Measurements from ENCODE around the gene SH3BP5. TPM values are rescaled to one million over a fixed set of nuclear protein-coding genes. Genes with fewer than 3 reads are reported as not detected.

The SH3BP5 gene
- total and polyA plus RNA-seq, 12 donors: 119 to 1,158 (median 180) TPM

GRCh38 chr3:15290736-15291135, 41.6 kb downstream of the SH3BP5 start:
- no peak for TF ChIP-seq POLR2A (IDR thresholded peaks at IDR 0.05)
- TF ChIP-seq CTCF (IDR thresholded peaks at IDR 0.05): no peak
- no peaks in the 10 kb centered on the region for H3K9me3 ChIP-seq (replicated peaks in 1 of 3)
- intact Hi-C loops (cut with DNase I): no loop called here
- DNase-seq: peak in 1 of 7 donors; percentile 15
- no peak overlapping the region for H3K4me3 ChIP-seq
- peak overlapping the region; percentile 2 to 98 (median 92) for H3K27ac ChIP-seq
- peaks cover 51 to 93% of the 10 kb centered on the region in 2 donors for H3K4me1 ChIP-seq (replicated peaks in 1 of 2)
- peaks cover 0 to 7% of the 10 kb centered on the region in 2 donors for H3K36me3 ChIP-seq (replicated peaks in 1 of 2)
- 73 to 77% (median 76%) methylated on average over 3 of the region's 3 CpGs for whole genome bisulfite sequencing, 4 donors
- H3K27me3 ChIP-seq: no peaks in the 10 kb centered on the region

GRCh38 chr3:15289661-15290060, 42.7 kb downstream of the SH3BP5 start:
- intact Hi-C loops (cut with DNase I): no loop called here
- H3K9me3 ChIP-seq (replicated peaks in 1 of 3): no peaks in the 10 kb centered on the region
- no peaks in the 10 kb centered on the region for H3K27me3 ChIP-seq
- H3K4me1 ChIP-seq (replicated peaks in 1 of 2): peaks cover 49 to 93% of the 10 kb centered on the region in 2 donors
- no peak for DNase-seq
- peaks cover 0 to 7% of the 10 kb centered on the region in 2 donors for H3K36me3 ChIP-seq (replicated peaks in 1 of 2)
- no peak overlapping the region for H3K4me3 ChIP-seq
- no peak for TF ChIP-seq POLR2A (IDR thresholded peaks at IDR 0.05)
- TF ChIP-seq CTCF (IDR thresholded peaks at IDR 0.05): no peak
- peak overlapping the region in 4 of 5 donors; percentile 87 to 95 (median 92) for H3K27ac ChIP-seq
- WGBS, 4 donors: 70 to 92% (median 82%) methylated on average over 1 of the region's 1 CpG

- no peaks in the 10 kb centered on the region for H3K27me3 ChIP-seq
- DNase-seq: peak in 1 of 7 donors; percentile 17
- peak overlapping the region; percentile 63 to 95 (median 69) for H3K27ac ChIP-seq
- intact Hi-C loops (cut with DNase I): no loop called here
- peaks cover 49 to 93% of the 10 kb centered on the region in 2 donors for H3K4me1 ChIP-seq (replicated peaks in 1 of 2)
- WGBS, 4 donors: 81 to 94% (median 93%) methylated on average over 10 of the region's 10 CpGs
- TF ChIP-seq POLR2A (IDR thresholded peaks at IDR 0.05) (no peak), CTCF (IDR thresholded peaks at IDR 0.05) (no peak)
- H3K4me3 ChIP-seq: no peak overlapping the region
- H3K9me3 ChIP-seq (replicated peaks in 1 of 3): no peaks in the 10 kb centered on the region
- H3K36me3 ChIP-seq (replicated peaks in 1 of 2): peaks cover 0 to 7% of the 10 kb centered on the region in 2 donors
Observed at GRCh38 chr3:15288331-15289035, 43.9 kb downstream of the SH3BP5 start.

- Histone ChIP-seq H3K27ac (peak overlapping the region; percentile 63 to 95 (median 73)), H3K36me3 (replicated peaks in 1 of 2) (peaks cover 0 to 7% of the 10 kb centered on the region in 2 donors), H3K4me1 (replicated peaks in 1 of 2) (peaks cover 41 to 86% of the 10 kb centered on the region in 2 donors), H3K27me3 (no peaks in the 10 kb centered on the region), H3K4me3 (no peak overlapping the region), H3K9me3 (replicated peaks in 1 of 3) (no peaks in the 10 kb centered on the region)
- WGBS, 4 donors: 42 to 48% (median 44%) methylated on average over 13 of the region's 13 CpGs
- intact Hi-C loops (cut with DNase I): no loop called here
- peak; percentile 56 to 93 (median 81) for DNase-seq
- TF ChIP-seq CTCF (IDR thresholded peaks at IDR 0.05) (no peak), POLR2A (IDR thresholded peaks at IDR 0.05) (peak in 1 of 2 donors; percentile 45)
Observed at GRCh38 chr3:15287565-15288330, 44.6 kb downstream of the SH3BP5 start.

Measured in adrenal gland (tissue), 12 donors.